Transverse colon (tissue), 4 donors: ENCODE data around the gene SSU72. TPM values are rescaled to one million over a fixed set of nuclear protein-coding genes. Genes with fewer than 3 reads are reported as not detected.
"Not testable (repeated sequence)": the region's sequence is repeated elsewhere in the genome, so short reads cannot be mapped to it uniquely, and the experiment has no call there.

ENCODE experiments used
- DNase-seq: peaks from one replicate; pipeline ENCODE4 v3.0.0-alpha.2; 2019
- H3K27ac ChIP-seq, 4 donors: fragments of 200-600 bp; sonication (generic); 2 replicates each; pipeline ENCODE4 v1.5.1; 2016 to 2018; ENCODE audit warnings: inconsistent platforms in 4 of 4
- H3K27me3 ChIP-seq: fragments of 200-600 bp; sonication (generic); 2 replicates; pipeline ENCODE4 v1.5.1; 2017; ENCODE audit warnings: inconsistent platforms
- H3K36me3 ChIP-seq, 4 donors: fragments of 200-600 bp; sonication (generic); 2 replicates each; pipeline ENCODE4 v1.5.1; 2017 to 2019; ENCODE audit warnings: inconsistent platforms in 4 of 4
- H3K4me1 ChIP-seq, 4 donors: fragments of 200-600 bp; sonication (generic); 2 replicates each; pipeline ENCODE4 v1.5.1; 2017 to 2020; ENCODE audit warnings: inconsistent platforms in 4 of 4
- H3K4me3 ChIP-seq, 4 donors: fragments of 200-600 bp; sonication (generic); 1 replicate in 1 of 4; 2 replicates in 3 of 4; pipeline versions ENCODE4 v1.5.1 to v1.6.1; 2017 to 2019; ENCODE audit warnings: inconsistent platforms in 4 of 4
- H3K9me3 ChIP-seq, 2 donors: fragments of 200-600 bp; sonication (generic); 2 replicates each; pipeline ENCODE4 v1.5.1; 2017 to 2019; ENCODE audit warnings: inconsistent platforms in 2 of 2
- EP300 ChIP-seq: sonication (generic); formaldehyde crosslinking; IDR thresholded peaks from one replicate; pipeline ENCODE4 v1.6.1; 2017; ENCODE audit warnings: antibody characterized with exemption, low read depth
- POLR2A ChIP-seq: fragments of 450-650 bp; IDR thresholded peaks from one replicate; pipeline ENCODE4 v1.6.1; 2016; ENCODE audit warnings: antibody characterized with exemption, mild to moderate bottlenecking, moderate library complexity
- POLR2AphosphoS5 ChIP-seq, 3 donors: sonication (generic); formaldehyde crosslinking; IDR thresholded peaks; one replicate each; pipeline ENCODE4 v1.6.1; 2016; ENCODE audit warnings: antibody characterized with exemption in 3 of 3
- WGBS, 2 donors: methylation state at CpG; one replicate each; pipeline ENCODE4 v1.1.5; 2018; ENCODE audit warnings: low coverage in 1 of 2; 5-methylcytosine and 5-hydroxymethylcytosine counted together
- in situ Hi-C, 4 donors: fragments of 200-750 bp; cut with MboI; loops; one replicate each; pipeline versions ENCODE4 v1.15.0 to v1.15.1; 2017; ENCODE audit warnings: low sequenced_read_pairs in 3 of 4, low pct_ligation_motif_present in 1 of 4, low pct_unique_long_range_greater_than_20kb in 1 of 4
- intact Hi-C: fragments of 100-400 bp; cut with DNase I; formaldehyde crosslinking; loops from one replicate; pipeline ENCODE4 v1.15.1; 2023; ENCODE audit warnings: low total_unique reads
- total RNA-seq, 4 donors: library from RNA; depleted of rRNA; stranded (reverse); fragments of >200 nt; gene quantifications; one replicate each; pipeline ENCODE4 v1.1.0, GENCODE V29; 2016
- TF ChIP-seq, protein P1 (sequence below), 5 experiments: fragments of 200-600 bp in 3 of 5; fragments of 450-650 bp in 2 of 5; sonication (generic) in 3 of 5; IDR thresholded peaks; 1 replicate in 2 of 5; 2 replicates in 3 of 5; pipeline ENCODE4 v1.5.1; 2016 to 2017; ENCODE audit warnings: antibody characterized with exemption in 5 of 5, inconsistent platforms in 3 of 5, mild to moderate bottlenecking in 2 of 5, moderate library complexity in 1 of 5

The SSU72 gene
- total RNA-seq, 4 donors from 2014 or later: 95.0 to 162 (median 136) TPM

DNA sequence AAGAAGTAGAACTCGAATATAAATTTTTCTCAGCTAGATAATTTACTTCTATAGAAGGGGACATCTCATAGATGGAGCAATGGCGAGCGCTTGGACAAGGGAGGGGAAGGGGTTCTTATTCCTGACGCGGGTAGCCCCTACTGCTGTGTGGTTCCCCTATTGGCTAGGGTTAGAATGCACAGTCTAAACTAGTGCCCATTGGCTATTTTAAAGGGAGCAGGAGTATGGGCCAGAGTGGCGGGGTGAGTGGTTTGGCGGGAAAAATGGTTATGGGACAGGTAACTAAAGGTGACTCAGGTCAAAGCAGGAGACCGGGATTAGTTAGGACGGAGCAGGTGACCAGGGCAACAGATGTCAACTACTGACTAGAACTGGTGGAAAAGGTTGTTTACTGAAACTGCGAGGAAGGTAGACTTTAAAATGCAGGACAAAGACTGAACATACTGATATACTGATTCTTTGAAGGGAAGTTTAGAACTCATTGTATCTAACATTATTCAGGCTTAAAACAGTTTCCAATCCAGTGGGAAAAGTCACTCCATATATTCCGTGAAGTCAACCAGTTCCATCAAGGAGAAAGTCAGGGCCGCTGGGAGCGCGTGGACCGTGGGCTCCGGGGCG is 63.6 kb downstream of the SSU72 start:
- no peak for DNase-seq
- WGBS, 2 donors: 17 to 35% methylated on average over 8 to 17 of the region's 17 CpGs
- peaks cover 0 to 18% (median 10%) of the 10 kb centered on the region in 4 donors for H3K4me1 ChIP-seq
- H3K4me3 ChIP-seq: peak overlapping the region; percentile 68 to 88 (median 76)
- TF ChIP-seq, protein P1, sequence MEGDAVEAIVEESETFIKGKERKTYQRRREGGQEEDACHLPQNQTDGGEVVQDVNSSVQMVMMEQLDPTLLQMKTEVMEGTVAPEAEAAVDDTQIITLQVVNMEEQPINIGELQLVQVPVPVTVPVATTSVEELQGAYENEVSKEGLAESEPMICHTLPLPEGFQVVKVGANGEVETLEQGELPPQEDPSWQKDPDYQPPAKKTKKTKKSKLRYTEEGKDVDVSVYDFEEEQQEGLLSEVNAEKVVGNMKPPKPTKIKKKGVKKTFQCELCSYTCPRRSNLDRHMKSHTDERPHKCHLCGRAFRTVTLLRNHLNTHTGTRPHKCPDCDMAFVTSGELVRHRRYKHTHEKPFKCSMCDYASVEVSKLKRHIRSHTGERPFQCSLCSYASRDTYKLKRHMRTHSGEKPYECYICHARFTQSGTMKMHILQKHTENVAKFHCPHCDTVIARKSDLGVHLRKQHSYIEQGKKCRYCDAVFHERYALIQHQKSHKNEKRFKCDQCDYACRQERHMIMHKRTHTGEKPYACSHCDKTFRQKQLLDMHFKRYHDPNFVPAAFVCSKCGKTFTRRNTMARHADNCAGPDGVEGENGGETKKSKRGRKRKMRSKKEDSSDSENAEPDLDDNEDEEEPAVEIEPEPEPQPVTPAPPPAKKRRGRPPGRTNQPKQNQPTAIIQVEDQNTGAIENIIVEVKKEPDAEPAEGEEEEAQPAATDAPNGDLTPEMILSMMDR (IDR thresholded peaks at IDR 0.05): peak in 1 of 5 experiments; percentile 24
- TF ChIP-seq POLR2AphosphoS5 (IDR thresholded peaks at IDR 0.05): no peak
- H3K27me3 ChIP-seq: no peaks in the 10 kb centered on the region
- H3K9me3 ChIP-seq: no peaks in the 10 kb centered on the region
- no peaks in the 10 kb centered on the region for H3K36me3 ChIP-seq
- in situ Hi-C loops: no loop called here
- H3K27ac ChIP-seq: peak overlapping the region; percentile 91 to 96 (median 94)
- intact Hi-C loops: no loop called here

GRCh38 chr1:1509465-1509850 is 65.2 kb downstream of the SSU72 start:
- H3K9me3 ChIP-seq, intact Hi-C loops, H3K4me3 ChIP-seq, H3K36me3 ChIP-seq, H3K27me3 ChIP-seq, H3K27ac ChIP-seq, DNase-seq, in situ Hi-C loops: not testable (repeated sequence)
- H3K4me1 ChIP-seq: peaks cover 8 to 23% (median 12%) of the 10 kb centered on the region in 4 donors
- 83% methylated on average over 18 of the region's 21 CpGs; no CpG with 5 or more reads in 1 of the 2 donors for WGBS, 2 donors

GRCh38 chr1:1508775-1509464 is 65.7 kb downstream of the SSU72 start:
- H3K36me3 ChIP-seq, H3K9me3 ChIP-seq, in situ Hi-C loops, DNase-seq, H3K27ac ChIP-seq, H3K27me3 ChIP-seq, H3K4me3 ChIP-seq, intact Hi-C loops: not testable (repeated sequence)
- WGBS, 2 donors: 82% methylated on average over 14 of the region's 34 CpGs; no CpG with 5 or more reads in 1 of the 2 donors
- peaks cover 8 to 23% (median 12%) of the 10 kb centered on the region in 4 donors for H3K4me1 ChIP-seq

DNA sequence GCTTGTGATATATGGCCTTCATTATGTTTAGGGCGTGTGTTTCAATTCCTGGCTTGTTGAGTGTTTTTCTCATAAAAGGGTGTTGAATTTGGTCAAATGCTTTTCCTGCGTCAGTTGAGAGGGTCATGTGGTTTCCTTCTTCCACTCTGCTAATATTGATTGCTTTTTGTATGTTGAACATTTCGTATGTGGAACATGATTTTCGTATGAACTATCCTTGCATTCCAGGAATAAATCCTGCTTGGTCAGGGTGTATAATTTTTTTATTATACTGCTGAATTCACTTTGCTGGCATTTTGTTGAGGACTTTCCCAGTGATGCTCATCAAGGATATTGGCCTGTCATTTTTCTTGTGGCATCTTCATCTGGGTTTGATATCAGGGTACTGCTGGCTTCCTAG is 67.4 kb downstream of the SSU72 start:
- 88 to 100% methylated on average over 2 to 4 of the region's 4 CpGs for WGBS, 2 donors
- H3K4me3 ChIP-seq: no peak overlapping the region
- H3K4me1 ChIP-seq: peaks cover 5 to 17% (median 10%) of the 10 kb centered on the region in 4 donors
- in situ Hi-C loops (no loop called here), intact Hi-C loops (no loop called here)
- H3K27me3 ChIP-seq: no peaks in the 10 kb centered on the region
- TF ChIP-seq, protein P1 (IDR thresholded peaks at IDR 0.05): no peak
- no peak for TF ChIP-seq EP300
- TF ChIP-seq POLR2A: no peak
- TF ChIP-seq POLR2AphosphoS5 (IDR thresholded peaks at IDR 0.05): no peak
- no peak overlapping the region for H3K27ac ChIP-seq
- H3K9me3 ChIP-seq: no peaks in the 10 kb centered on the region
- no peak for DNase-seq
- H3K36me3 ChIP-seq: no peaks in the 10 kb centered on the region

DNA sequence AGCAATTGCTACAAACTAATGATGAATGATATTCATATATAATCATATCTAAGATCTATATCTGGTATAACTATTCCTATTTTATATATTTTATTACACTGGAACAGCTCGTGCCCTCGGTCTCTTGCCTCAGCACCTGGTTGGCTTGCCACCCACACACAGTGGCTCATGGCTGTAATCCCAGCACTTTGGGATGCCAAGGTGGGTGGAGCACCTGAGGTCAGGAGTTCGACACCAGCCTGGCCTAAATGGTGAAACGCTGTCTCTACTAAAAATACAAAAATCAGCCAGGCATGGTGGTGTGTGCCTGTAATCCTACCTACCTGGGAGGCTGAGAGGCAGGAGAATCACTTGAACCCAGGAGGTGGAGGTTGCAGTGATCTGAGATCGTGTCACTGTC is 68.9 kb downstream of the SSU72 start:
- Histone ChIP-seq H3K4me1 (peaks cover under 1 to 12% (median 7%) of the 10 kb centered on the region in 4 donors), H3K27ac (peak overlapping the region; percentile 79 to 85 (median 84))
- intact Hi-C loops, H3K36me3 ChIP-seq, H3K4me3 ChIP-seq, in situ Hi-C loops, H3K9me3 ChIP-seq, H3K27me3 ChIP-seq, DNase-seq: not testable (repeated sequence)
- 62 to 100% methylated on average over 1 to 5 of the region's 5 CpGs for WGBS, 2 donors
